Astrocyte (in vitro differentiated cells and primary cell): ENCODE data around the gene DOCK10.

Experiments used
- CTCF ChIP-seq: IDR thresholded peaks from 2 replicates; pipeline ENCODE4 v1.5.1; 2011; ENCODE audit warnings: low read depth, mild to moderate bottlenecking, inconsistent platforms, low read length, moderate library complexity; ENCODE audit not compliant: insufficient read depth
- EZH2 ChIP-seq: IDR thresholded peaks from 2 replicates; pipeline ENCODE4 v1.6.1; 2012; ENCODE audit warnings: mild to moderate bottlenecking, low read length, inconsistent platforms; ENCODE audit not compliant: insufficient read depth

GRCh38 chr2:224799691-224800090 is 242.6 kb downstream of the DOCK10 start:
- TF ChIP-seq CTCF = no peak
- TF ChIP-seq EZH2 = no peak
